GM21723 (cell line): ENCODE results near the gene WFS1.

Experiments
- ATAC-seq: cut with Tn5 transposase; IDR thresholded peaks from one replicate; pipeline ENCODE4 v1.9.1; 2021; ENCODE audit warnings: mild to moderate bottlenecking, moderate library complexity; ENCODE audit not compliant: unreplicated experiment

The WFS1 gene

GRCh38 chr4:6336166-6336565, 66.5 kb downstream of the WFS1 start:
- no peak for ATAC-seq

GRCh38 chr4:6337331-6337935, 67.8 kb downstream of the WFS1 start:
- no peak for ATAC-seq

GRCh38 chr4:6338175-6338950, 68.7 kb downstream of the WFS1 start:
- ATAC-seq, result no peak

GRCh38 chr4:6338951-6339817, 69.5 kb downstream of the WFS1 start:
- no peak for ATAC-seq

GRCh38 chr4:6339818-6340445, 70.3 kb downstream of the WFS1 start:
- no peak for ATAC-seq

GRCh38 chr4:6340446-6341015, 70.9 kb downstream of the WFS1 start:
- no peak for ATAC-seq

GRCh38 chr4:6341696-6342095, 72.0 kb downstream of the WFS1 start:
- no peak for ATAC-seq

GRCh38 chr4:6342530-6343293, 73.1 kb downstream of the WFS1 start:
- no peak for ATAC-seq

GRCh38 chr4:6343939-6344408, 74.3 kb downstream of the WFS1 start:
- no peak for ATAC-seq

GRCh38 chr4:6345096-6345830, 75.6 kb downstream of the WFS1 start:
- no peak for ATAC-seq

- no peak for ATAC-seq
Measured at GRCh38 chr4:6345866-6346265, 76.2 kb downstream of the WFS1 start.

- ATAC-seq, result no peak
Measured at GRCh38 chr4:6346373-6347110, 76.9 kb downstream of the WFS1 start.

GRCh38 chr4:6347511-6348045, 77.9 kb downstream of the WFS1 start:
- no peak for ATAC-seq

- ATAC-seq, result no peak
Measured at GRCh38 chr4:6348408-6348807, 78.8 kb downstream of the WFS1 start.

GRCh38 chr4:6349896-6350603, 80.4 kb downstream of the WFS1 start:
- ATAC-seq, result no peak

GRCh38 chr4:6350646-6351045, 81.0 kb downstream of the WFS1 start:
- ATAC-seq, result no peak

- ATAC-seq, result no peak
Measured at GRCh38 chr4:6351246-6352000, 81.8 kb downstream of the WFS1 start.
